ENCODE measurements around the gene KIAA1671. TPM values are rescaled to one million over a fixed set of nuclear protein-coding genes. Genes with fewer than 3 reads are reported as not detected.

Gene KIAA1671
- total RNA-seq, 4 donors from 2014 or later, result 30.6 to 52.7 (median 39.9) TPM

- Histone ChIP-seq H3K9me3 (no peaks in the 10 kb centered on the region), H3K4me1 (peaks cover 0 to 63% (median 33%) of the 10 kb centered on the region in 4 donors), H3K27me3 (no peaks in the 10 kb centered on the region), H3K27ac (peak overlapping the region in 3 of 4 donors; percentile 23 to 75 (median 43)), H3K36me3 (no peaks in the 10 kb centered on the region), H3K4me3 (no peak overlapping the region)
- no peak for DNase-seq (ENCODE audit: low spot score in 2 of 2)
- 64 to 87% methylated on average over 7 of the region's 7 CpGs for WGBS, 2 donors
- no peak for TF ChIP-seq CTCF (IDR thresholded peaks at IDR 0.05)
- no peak for TF ChIP-seq EP300 (IDR thresholded peaks at IDR 0.05)
- no peak for TF ChIP-seq POLR2A (IDR thresholded peaks at IDR 0.05)
Observed at GRCh38 chr22:24994070-24994763, 41.7 kb downstream of the KIAA1671 start.

- peak overlapping the region in 2 of 4 donors; percentile 49 to 60 for H3K27ac ChIP-seq
- H3K9me3 ChIP-seq, result no peaks in the 10 kb centered on the region
- TF ChIP-seq EP300 (IDR thresholded peaks at IDR 0.05) (no peak), POLR2A (IDR thresholded peaks at IDR 0.05) (no peak), CTCF (IDR thresholded peaks at IDR 0.05) (no peak)
- no peak for DNase-seq (ENCODE audit: low spot score in 2 of 2)
- no peaks in the 10 kb centered on the region for H3K36me3 ChIP-seq
- WGBS, 2 donors, result 80 to 92% methylated on average over 2 of the region's 2 CpGs
- peaks cover 0 to 49% (median 23%) of the 10 kb centered on the region in 4 donors for H3K4me1 ChIP-seq
- H3K4me3 ChIP-seq, result no peak overlapping the region
- H3K27me3 ChIP-seq, result no peaks in the 10 kb centered on the region
Observed at GRCh38 chr22:24995649-24996180, 43.2 kb downstream of the KIAA1671 start.

- DNase-seq (ENCODE audit: low spot score in 2 of 2), result no peak
- Histone ChIP-seq H3K36me3 (no peaks in the 10 kb centered on the region), H3K27ac (peak overlapping the region in 2 of 4 donors; percentile 49 to 60), H3K27me3 (no peaks in the 10 kb centered on the region), H3K4me3 (no peak overlapping the region), H3K4me1 (peaks cover 0 to 46% (median 16%) of the 10 kb centered on the region in 4 donors), H3K9me3 (no peaks in the 10 kb centered on the region)
- no peak for TF ChIP-seq EP300 (IDR thresholded peaks at IDR 0.05)
- 26 to 27% methylated on average over 5 of the region's 5 CpGs for WGBS, 2 donors
Observed at GRCh38 chr22:24996420-24996952, 44.0 kb downstream of the KIAA1671 start.

GRCh38 chr22:24997023-24997422, 44.5 kb downstream of the KIAA1671 start:
- Histone ChIP-seq H3K27ac (peak overlapping the region in 2 of 4 donors; percentile 49 to 60), H3K4me1 (peaks cover 0 to 46% (median 12%) of the 10 kb centered on the region in 4 donors), H3K9me3 (no peaks in the 10 kb centered on the region), H3K4me3 (no peak overlapping the region), H3K36me3 (no peaks in the 10 kb centered on the region), H3K27me3 (no peaks in the 10 kb centered on the region)
- 77 to 88% methylated on average over 6 of the region's 6 CpGs for WGBS, 2 donors
- DNase-seq (ENCODE audit: low spot score in 2 of 2), result no peak
- no peak for TF ChIP-seq EP300 (IDR thresholded peaks at IDR 0.05)
- no peak for TF ChIP-seq POLR2A (IDR thresholded peaks at IDR 0.05)
- TF ChIP-seq CTCF (IDR thresholded peaks at IDR 0.05), result no peak

- Histone ChIP-seq H3K4me1 (peaks cover 0 to 37% (median 13%) of the 10 kb centered on the region in 4 donors), H3K9me3 (no peaks in the 10 kb centered on the region), H3K36me3 (no peaks in the 10 kb centered on the region), H3K27ac (no peak overlapping the region), H3K27me3 (no peaks in the 10 kb centered on the region), H3K4me3 (no peak overlapping the region)
- no peak for TF ChIP-seq POLR2A (IDR thresholded peaks at IDR 0.05)
- no peak for TF ChIP-seq EP300 (IDR thresholded peaks at IDR 0.05)
- TF ChIP-seq CTCF (IDR thresholded peaks at IDR 0.05), result no peak
- 61 to 69% methylated on average over 8 of the region's 8 CpGs for WGBS, 2 donors
- no peak for DNase-seq (ENCODE audit: low spot score in 2 of 2)
Observed at GRCh38 chr22:25000686-25001085, 48.2 kb downstream of the KIAA1671 start.
